LNCAP (cell line): ENCODE measurements around the gene KIAA0753.

Source experiments
- TF ChIP-seq, protein P1 (sequence below): fragments of 450-650 bp; IDR thresholded peaks from 2 replicates; pipeline ENCODE4 v1.5.1; 2017; ENCODE audit warnings: mild to moderate bottlenecking

Gene KIAA0753

DNA sequence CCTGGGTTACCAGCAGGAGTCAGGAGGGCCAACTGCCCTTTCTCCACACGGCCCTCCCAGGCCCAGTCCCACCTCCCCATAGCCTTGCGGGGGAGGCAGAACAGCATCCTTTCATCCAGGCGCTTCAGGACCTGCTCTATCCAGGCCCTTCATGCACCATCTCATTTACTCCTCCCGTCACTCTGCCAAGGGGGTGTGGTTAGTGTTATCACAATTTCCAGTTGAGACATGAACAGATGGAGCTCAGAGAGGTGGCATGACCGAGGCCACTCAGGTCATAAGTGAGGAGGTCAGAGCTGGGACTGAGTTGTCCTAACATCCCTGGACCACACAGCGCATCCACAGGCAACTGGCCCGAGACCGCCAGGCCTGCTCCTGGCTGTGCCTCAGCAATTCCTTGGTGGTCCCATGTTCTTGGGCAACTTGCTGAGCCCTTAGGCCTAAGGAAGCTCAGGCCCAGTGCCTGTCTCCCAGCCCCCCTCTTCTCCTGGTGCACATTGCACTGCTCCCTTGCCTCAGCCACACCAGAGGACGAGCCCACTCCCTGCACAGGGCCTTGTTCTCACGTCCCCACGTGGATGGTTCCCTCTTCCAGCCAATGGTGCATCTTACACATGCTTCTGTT is 34.8 kb upstream of the KIAA0753 start:
- TF ChIP-seq, protein P1, sequence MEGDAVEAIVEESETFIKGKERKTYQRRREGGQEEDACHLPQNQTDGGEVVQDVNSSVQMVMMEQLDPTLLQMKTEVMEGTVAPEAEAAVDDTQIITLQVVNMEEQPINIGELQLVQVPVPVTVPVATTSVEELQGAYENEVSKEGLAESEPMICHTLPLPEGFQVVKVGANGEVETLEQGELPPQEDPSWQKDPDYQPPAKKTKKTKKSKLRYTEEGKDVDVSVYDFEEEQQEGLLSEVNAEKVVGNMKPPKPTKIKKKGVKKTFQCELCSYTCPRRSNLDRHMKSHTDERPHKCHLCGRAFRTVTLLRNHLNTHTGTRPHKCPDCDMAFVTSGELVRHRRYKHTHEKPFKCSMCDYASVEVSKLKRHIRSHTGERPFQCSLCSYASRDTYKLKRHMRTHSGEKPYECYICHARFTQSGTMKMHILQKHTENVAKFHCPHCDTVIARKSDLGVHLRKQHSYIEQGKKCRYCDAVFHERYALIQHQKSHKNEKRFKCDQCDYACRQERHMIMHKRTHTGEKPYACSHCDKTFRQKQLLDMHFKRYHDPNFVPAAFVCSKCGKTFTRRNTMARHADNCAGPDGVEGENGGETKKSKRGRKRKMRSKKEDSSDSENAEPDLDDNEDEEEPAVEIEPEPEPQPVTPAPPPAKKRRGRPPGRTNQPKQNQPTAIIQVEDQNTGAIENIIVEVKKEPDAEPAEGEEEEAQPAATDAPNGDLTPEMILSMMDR, result no peak

DNA sequence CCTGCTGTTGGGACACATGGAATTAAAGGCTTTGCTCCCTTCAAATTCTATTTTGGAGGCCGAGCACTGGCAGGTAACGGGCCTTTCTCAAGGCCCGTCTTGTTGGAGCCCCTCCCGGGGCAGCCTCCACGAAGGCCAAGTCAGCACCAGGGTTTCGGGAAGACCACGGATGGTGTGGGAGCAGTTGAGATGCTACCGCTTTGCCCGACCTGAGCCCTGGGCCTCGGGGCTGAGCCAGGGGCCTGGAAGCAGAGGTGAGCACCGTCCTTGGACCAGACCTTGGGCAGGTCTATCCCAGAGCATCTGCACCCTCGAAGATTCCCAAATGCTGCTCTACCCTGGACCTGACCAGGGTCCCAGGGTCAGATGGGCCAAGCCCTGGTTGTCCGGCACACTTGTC is 34.1 kb upstream of the KIAA0753 start:
- TF ChIP-seq, protein P1, result no peak

DNA sequence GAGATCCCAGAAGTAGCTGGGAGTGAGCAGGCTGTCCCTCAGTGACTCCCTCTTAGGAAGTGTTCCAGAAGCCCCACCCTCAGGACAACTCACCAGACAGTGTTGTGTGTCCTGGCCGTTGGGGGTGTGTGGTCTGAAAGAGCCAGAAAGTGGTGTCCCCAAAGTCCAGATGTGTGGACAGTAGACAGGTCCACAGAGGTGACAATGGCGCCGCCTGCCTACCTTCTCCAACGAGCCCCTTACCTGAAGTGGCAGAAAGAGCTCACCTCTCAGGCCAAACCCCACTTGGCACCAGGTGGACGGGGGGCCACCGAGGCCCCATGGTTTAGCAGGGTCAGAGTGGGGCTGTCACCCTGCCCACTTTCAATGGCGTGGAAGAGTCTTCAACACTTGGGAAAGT is 30.9 kb upstream of the KIAA0753 start:
- TF ChIP-seq, protein P1, result no peak

DNA sequence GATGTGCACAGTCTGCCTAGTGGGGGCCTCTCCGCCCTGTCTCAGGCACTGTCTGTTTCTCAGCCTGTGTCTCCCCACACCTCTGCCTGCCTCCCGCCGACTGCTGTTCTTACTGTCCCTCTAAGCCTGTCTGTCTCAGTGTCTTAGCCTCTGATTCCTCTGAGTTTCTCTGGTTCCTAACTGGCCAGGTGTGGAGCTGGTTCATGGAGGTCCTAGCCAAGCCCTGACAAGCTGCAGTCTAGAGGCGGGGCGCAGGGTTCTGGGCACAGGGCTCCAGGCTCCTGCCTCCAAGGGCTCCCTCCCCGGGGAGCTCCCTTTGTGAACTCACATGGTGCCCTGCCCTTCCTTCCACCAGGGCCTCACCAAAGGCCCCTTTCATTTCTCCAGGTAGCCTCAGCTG is 30.5 kb upstream of the KIAA0753 start:
- TF ChIP-seq, protein P1, result no peak

DNA sequence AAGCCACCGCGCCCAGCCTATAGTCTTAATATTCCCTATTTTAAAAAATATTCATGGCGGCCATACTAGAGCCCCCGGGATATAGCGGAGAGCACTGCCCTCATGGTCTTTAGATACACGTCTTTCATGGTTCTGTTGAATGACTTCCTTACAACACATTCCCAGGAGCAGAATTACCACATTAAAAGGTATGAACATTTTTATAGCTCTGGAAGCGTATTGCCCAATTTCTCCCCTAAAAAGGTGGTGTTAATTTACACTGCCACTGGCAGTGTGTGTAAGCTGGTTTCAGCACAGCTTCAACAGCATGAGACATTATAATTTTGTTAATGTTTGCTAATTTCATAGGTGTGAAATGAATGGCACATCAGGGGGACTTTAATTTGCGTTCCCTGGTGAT is 30.1 kb upstream of the KIAA0753 start:
- TF ChIP-seq, protein P1, result no peak

DNA sequence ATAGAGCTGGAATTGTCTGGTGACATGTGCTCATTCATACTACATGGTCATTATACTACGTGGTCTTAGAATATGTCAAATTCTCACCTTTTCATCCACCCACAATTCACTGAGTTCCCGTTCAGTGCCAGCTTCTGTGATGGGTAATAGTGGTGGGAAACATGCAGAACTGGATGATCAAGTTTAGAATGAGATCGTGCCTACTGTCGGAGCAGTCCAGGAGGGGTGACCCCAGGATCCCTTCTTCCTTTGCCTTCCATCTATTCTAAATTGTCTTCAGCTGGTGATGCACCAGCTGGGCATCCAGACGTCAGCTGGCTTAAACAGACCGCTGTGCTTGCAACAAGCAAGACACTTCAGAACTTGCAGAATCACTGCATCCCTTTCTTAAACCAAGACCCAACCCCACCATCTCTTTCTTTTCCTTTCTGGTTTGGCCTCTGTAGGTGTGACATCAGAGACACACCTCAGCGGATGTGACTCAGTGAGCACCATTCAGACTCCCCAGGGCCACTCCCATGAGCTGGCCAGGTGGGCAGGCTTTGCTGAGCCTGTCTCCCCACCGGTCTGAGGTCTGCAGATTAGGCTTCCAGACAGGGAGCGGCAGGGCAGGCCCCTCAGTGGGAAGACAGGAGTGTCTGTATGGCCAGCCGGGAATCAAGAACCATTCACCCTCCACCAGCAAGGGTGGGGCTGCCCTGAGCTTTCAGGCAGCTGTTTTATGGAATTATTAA is 29.1 kb upstream of the KIAA0753 start:
- TF ChIP-seq, protein P1, result no peak

DNA sequence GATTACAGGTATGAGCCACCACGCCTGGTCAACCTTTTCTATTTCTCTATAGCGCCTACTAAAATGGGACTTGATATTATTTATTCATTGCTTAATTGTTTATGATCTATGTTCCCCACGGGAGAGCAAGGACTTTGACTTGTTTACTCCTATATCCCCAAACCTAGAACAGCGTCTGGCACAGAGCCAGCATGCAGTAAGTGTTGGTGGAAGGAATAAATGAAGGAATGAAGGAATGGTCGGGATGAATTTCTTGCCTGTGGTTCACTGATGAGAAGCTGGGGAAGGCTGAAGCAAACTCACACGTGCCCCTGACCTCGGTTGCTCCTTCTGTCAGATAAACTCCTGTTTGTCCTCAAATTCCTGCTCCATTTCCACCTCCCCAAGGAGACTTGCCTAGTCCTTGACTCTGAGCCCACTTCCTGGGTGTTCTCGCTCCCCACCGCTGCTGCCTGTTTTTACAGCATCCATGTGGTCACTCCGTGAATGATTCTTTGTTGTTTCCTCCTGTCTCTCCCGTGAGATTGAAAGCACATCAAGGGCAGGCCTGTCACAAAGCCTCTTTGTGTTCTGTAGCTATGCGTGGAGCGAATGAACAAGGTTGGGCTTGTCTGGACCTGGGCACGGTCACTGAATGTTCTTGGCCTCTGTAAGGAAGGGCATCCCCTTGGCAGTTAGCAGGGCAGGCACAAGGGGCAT is 28.4 kb upstream of the KIAA0753 start:
- TF ChIP-seq, protein P1, result no peak
